Urothelium cell line (cell line): Measurements from ENCODE around the gene CKS2.
"Not testable (repeated sequence)": the region's sequence is repeated elsewhere in the genome, so short reads cannot be mapped to it uniquely, and the experiment has no call there.

Source experiments
- DNase-seq: peaks from one replicate; pipeline ENCODE4 v3.0.0; 2011; ENCODE audit warnings: low spot score, mixed read lengths
- FAIRE-seq: peaks from 2 replicates; lab custom pipeline; 2011; peaks lifted over from hg19 to GRCh38; lab: Jason Lieb, UNC

CKS2 gene

DNA sequence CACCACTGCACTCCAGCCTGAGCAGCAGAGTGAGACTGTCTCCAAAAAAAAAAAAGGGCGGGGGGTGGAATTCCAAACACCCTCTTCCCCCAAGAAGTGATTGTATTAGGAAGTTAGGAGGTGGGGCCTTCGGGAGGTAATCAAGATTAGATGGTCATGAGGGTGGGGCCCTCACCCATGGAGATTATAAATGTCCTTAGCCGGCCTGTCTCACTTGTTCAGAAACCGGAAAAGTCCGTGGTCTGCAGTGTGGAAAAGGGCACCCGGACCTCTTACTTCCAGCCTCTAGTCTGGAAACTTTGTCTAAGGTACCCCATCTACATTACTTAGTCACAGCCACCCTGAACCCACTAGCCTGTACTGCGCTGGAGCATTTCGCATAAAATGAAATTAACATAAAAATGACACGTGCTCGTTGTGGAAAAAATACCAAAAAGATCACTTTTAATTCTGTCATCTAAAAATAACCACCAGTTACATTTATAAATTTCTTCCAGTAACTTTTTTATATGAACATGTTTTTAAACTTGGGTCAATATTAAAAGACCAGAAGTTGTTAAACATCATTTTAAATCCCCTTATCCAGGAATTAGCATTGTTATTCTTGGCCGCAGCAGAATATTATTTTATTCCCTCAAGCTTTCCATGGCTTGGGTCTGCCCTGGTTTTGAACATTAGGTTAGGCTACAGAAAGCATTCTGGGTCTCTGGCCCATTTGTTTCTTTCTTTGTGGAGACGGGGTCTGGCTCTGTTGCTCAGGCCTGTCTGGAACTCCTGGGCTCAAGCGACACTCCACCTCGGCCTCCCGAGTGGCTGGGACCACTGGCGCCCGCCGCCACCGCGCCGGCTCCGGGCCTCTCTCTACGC is 1.2 kb upstream of the CKS2 start:
- no peak for FAIRE-seq
- DNase-seq: no peak

DNA sequence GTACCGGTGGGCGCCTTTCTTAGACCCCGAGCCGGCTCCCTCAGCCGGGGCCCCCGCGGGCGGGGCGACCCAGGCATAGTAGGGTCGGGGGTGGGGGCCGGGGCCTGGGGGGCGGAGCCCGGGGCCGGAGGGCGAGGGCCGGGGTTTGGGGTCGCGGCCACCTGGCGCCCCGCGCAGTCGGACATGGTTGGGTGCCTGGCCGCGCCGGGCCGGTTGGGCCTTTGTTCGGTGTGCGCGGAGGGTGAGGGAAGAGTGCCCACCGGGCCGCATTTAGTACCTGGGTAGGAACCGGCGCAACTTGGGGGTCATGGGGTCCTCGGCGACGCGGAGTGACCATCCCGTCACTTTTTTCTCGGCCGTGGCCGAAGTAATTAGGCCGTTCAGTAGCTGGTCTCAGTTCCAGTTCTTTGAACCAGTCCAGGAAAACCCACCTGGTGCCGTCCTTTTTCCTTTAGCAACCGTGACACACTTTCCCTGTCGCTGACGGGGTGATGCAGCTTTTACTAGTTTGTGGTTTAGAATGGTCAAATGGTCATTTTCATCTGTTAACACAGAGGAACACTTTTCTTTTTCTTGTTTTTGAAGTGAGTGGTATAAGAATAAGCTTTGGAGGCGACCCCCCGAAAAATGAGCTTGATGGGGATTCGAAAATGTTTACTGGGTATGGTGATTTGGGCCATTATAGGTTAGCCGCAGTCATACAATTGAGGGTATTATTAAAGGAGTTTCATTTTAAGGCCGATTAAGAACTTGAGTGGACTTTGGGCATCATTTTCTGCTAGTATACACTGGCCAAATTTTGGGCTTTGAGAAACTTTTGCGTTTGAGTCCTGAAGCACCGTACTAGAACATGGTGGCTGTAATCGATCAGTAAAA is 589 bp downstream of the CKS2 start:
- FAIRE-seq (no peak), DNase-seq (no peak)

DNA sequence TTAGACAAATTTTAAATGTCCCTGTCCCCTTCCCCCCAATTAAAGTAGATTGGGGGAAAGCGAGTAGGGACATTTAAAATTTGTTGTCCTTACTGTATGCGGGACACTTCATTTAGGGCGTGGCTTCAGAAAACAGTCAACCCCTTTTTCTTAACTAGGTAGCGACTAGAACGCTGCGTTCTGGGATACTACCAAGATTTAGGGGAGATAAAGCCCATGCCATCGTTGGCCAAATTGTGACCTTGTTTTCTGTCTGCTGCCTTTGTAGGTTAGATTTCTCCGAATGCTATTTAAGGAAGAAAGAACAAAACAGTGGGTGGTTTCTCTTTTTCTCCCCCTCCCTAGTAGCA is 1.2 kb downstream of the CKS2 start:
- DNase-seq (no peak), FAIRE-seq (no peak)

DNA sequence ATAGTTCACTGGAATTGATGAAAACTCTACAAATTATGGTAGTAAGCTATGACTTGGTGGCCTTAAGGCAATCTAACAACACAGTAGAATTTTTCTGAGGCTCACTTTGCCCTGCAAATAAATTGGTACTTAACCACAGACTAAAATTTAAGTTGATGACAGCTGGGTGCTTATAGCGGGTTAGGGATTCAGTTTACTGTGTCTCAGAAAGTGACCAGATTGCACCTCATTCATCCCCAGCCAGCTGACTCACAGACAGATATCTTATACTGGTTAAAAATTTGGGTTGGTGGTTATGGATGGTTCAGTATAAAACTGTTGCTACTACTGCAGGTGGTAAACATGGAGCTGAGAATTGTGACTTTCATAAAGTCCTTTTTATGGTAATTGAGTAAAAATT is 2.8 kb downstream of the CKS2 start:
- no peak for FAIRE-seq

DNA sequence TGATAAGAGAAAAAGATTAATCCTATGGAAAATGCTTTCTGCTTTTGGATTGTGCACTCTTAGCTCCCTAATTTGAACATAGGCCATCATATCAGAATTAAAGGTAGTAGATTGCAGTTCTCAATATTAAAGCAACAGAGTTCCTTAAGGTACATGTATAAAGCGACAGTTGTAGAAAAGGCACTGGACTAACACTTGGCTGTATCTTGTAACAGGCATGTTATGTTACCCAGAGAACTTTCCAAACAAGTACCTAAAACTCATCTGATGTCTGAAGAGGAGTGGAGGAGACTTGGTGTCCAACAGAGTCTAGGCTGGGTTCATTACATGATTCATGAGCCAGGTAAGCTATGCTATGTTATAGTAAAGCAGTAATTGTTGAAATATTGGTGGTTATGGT is 4.0 kb downstream of the CKS2 start:
- FAIRE-seq (no peak), DNase-seq (no peak)

More for the DNA sequence above, 2.8 kb downstream of the CKS2 start:
- no peak for DNase-seq

DNA sequence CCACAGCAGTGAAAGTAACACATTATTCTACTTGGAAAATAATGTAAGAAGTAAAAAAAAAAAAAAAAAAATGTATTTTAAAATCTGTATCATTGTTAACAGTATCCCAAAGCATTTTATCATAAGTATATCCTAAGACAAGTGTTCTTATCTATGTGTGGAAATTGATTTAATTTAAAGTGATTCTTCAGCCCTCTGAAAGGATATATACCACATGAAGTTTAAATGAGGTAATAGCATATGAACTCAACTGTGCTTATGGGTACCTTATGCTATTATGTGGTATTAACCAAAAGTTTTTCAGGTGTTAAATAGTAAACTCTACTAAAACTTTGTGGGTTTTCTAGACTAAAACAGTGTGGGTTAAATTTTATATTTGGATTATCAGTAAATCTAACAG is 4.5 kb downstream of the CKS2 start:
- DNase-seq: no peak
- FAIRE-seq: no peak

DNA sequence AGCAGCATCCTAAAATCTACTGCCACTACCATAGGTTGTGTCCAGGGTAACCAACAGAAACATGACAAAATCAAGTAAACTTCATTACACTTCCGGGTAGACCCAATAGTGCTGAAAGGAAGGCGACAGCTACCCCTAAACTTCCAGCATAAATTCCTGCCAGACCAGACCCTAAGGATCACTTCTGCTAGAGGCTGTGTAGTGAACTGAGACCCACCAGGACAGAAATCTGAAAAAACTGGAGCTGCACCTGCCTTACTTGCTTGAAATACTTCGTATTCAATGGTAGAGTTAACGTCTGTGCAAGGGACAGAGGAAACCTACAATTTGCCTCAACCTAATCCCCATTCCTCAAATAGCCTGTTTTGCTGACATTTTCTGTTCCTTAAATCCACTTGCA is 6.3 kb downstream of the CKS2 start:
- FAIRE-seq (no peak), DNase-seq (no peak)

DNA sequence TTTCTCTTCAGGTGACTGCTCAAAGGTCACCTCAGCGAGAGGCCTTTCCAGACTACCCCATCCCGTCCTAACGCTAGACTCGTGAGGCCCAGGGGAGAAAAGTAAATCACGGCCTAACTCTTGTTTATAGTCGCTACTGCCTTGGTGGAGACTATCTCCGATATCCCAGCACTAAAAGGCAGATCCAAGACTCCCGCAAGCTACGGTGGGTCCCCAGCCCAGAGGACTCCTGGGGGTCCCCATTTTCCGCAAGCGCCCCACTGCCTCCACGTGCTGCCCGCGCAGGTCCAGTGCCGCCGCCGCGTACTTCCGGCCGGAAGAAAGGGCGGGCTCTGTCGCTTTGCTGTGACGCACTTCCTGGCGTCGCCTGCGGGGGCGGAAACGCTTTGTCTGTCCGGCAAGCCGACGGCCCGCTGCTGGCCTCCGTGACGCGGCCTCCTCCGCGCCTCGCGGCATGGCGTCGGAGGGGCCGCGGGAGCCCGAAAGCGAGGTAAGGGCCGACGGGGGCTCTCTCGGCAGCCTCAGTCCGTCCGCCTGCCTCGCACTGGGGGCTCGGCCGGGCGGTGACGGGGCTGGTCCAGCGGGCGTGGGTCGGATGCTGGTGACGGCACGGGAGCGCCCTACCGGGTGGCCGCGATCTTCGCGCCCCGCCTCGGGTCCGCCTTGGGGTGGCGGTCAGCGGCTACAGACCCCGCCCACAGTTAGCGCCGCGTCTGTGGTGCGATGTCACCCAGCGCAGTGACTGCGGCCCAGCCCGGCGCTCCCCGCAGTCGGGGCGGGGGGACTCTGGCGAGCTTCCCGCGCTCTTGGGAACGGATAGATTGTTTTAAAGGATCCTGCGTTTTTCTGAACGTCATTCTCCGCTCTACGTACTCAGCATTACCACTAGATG is 7.4 kb downstream of the CKS2 start, which contains the start of gene SECISBP2:
SECISBP2 (plus strand) TSS at position 378 of the 892 bp plus-strand sequence; CDS start at position 455, 77 bp downstream.
- DNase-seq (peak; percentile 94), FAIRE-seq (peak; percentile 40)

DNA sequence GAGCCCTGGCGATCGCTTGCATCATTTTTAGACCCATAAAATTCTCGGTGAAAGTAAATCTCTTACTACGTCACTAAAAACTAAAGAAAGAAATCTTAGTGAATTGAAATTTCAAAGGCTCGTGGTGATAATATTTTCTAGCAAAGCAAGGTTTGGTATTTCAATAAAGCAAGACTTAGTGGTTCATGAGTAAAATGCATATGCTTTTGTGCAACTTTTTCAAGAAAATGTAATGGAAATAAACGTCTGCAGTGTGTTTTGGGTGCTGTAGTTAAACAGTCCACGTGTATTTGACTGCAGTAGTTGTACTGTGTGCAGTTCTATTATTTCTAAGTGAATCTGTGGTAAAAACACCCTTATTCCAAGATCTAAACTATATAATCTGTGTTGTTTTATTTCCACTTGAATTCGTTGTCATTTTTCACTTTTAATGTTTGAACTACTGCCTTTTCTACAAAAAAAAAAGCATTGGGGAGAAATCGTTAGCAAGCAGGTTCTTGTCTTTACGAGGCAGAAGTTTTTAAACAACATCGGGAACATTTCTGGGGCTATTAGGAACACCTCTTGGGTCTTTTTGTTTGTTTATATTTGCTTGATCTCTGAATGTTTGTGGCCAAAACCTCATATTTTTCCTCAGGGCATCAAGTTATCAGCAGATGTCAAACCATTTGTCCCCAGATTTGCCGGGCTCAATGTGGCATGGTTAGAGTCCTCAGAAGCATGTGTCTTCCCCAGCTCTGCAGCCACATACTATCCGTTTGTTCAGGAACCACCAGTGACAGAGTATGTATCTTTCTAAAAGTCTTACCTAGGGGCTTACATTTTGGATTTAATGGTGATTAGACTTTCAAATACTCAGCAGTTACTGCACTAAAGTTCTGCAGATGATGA is 8.3 kb downstream of the CKS2 start:
- no peak for DNase-seq
- no peak for FAIRE-seq

DNA sequence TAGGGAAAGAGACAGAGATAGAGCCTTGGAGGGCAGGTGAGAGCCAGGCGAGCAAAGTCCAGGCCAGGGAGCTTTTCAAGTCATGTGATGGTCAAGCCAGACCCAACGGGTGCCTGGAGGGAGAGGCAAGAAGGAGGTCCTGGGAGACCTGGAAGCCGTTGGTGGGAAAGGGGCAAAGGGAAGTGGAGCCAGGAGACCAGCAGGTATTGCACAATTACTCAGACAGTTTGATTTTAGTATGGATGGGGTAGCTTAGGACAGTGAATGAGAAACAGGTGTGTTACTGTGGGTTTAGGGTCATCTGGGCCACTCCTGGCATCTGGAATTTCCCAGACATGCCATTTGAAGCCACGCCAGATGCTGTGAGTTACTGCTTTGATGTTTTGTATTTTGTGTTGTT is 12.4 kb downstream of the CKS2 start:
- FAIRE-seq: no peak

DNA sequence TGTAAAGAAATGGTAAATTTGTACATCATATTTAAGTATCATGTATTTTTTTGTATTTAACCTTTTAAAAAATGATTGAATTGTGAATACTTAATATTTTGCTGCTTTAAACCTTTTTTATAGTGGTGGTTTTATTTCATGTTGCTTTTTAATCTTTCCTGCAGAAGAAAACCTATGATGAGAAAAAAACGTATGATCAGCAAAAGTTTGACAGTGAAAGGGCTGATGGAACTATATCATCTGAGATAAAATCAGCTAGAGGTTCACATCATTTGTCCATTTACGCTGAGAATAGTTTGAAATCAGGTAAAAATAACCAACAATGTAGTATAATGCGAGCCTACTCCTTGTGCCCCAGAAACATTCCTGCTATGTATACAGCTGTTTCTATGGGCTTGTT is 14.7 kb downstream of the CKS2 start:
- no peak for DNase-seq
- no peak for FAIRE-seq

More for the DNA sequence above, 12.4 kb downstream of the CKS2 start:
- no peak for DNase-seq

DNA sequence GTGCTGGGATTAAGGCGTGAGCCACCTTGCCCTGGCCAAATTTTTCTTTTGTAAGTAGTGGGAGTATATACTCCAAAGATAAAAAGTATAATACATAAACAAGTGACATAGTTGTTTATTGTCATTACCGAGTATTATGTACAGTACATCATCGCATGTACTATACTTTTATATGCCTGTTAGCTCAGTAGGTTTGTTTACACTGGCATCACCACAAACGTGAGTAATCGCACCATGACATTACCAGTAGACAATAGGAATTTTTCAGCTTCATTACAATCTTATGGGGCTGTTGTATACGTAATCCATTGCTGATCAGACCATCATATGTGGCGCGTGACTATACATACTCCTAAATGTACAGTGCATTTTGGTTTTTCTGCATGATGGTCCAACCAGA is 17.1 kb downstream of the CKS2 start:
- DNase-seq: no peak
- no peak for FAIRE-seq

DNA sequence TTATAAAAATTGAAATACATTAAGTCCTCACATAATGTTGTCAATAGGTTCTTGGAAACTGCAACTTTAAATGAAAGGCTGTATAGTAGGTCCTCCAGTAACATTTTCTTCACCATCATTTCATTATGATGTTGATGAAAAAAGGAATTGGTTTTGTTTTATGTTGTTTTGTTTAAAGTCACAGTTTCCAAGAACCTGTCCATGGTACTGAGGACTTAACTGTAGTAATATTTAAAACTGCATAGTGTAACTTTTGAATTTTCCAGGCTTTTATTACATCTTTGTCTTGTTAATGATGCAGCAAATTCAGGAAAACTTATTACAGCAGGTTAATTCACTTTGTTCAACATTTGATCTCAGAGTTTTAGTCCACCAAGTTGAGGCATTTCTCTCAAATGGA is 18.9 kb downstream of the CKS2 start:
- DNase-seq (no peak), FAIRE-seq (no peak)

DNA sequence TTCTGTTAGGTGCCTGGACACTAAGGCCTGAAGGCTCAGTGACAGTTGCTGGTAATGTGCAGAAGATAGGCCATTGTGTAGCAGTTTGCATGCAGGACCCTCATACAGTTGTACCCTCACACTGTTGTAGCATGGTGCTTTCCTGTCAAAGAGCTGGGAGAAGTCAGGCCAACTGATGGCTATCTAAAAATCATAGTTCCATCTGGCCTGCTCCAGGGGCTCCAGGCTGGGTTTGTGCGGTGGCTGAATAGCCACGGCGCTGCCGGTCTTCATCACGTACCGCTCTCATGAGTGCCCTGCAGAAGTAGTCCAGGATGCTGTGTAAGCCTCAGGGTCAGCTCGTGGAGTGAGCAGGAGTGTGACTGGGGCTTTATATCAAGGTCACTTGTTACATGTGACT is 19.5 kb downstream of the CKS2 start:
- FAIRE-seq (no peak), DNase-seq (no peak)

DNA sequence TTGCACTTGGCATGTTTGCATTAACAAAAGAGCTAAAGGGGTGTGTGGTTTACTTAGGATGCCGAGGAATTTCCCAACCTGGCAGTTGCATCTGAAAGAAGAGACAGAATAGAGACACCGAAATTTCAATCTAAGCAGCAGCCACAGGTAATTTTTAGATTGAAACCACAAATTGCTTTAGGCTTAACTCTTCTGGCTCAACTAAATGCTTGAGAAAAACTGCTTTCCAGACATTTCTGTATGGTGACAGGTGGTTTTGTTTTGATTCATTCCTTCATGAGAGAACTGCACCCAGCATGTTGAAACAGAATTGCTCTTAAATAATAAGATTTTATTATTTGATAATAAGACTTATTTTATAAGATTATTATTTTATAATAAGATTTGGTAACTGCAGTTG is 28.8 kb downstream of the CKS2 start:
- DNase-seq (no peak), FAIRE-seq (no peak)

DNA sequence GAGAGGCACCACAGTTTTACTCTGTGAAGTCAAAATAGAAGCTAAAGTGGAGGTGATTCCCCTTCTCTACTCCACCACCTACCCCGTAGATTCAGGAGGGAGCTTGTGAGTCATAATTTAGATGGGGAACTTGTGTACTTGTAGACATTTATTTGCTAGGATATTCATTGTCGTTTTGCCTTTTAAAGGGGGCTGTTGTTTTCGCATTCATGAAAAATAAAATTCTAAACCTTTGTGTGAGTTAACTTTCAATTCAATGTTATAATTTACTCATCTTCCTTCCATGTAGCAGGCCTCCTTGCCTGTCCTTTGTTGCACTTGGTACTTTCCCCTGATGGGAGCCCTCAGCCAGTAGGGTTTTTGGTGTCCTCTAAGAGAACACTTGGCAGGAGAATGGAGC is 29.3 kb downstream of the CKS2 start:
- no peak for FAIRE-seq
- DNase-seq: no peak

DNA sequence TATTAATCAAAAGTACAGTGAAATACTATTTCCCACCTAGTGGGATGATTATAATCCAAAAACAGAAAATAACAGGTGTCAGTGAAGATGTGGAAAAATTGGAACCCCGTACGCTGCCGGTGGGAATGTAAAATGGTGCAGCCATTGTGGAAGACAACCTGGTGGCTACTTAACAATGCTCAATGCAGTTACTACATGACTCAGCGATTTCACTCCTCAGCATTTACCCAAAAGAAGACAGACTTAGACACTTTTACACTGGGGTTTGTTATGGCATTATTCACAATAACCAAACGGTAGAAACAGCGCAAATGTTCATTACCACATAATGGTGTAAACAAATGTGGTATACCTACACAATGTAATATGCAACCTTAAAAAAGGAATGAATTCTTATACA is 31.2 kb downstream of the CKS2 start:
- no peak for DNase-seq
- FAIRE-seq: no peak

DNA sequence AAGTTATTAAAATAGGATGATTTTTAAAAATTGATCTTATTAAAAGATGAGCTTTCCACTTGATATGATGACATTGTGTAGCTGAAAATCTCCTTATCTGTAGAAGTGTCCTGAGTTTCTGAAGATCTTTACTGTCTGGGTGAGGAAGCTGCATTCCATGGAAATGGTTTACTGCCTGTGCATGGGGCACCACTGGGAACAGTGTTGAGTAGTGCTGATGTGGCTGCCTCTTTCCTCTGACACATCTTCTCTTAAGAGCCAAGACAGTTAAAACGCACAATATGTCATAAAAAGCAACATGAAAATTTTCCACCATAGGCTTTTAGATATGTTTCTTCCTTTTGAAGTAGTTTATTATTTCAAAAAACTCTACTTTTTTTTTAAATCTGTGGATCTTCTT is 32.0 kb downstream of the CKS2 start:
- FAIRE-seq (no peak), DNase-seq (no peak)

DNA sequence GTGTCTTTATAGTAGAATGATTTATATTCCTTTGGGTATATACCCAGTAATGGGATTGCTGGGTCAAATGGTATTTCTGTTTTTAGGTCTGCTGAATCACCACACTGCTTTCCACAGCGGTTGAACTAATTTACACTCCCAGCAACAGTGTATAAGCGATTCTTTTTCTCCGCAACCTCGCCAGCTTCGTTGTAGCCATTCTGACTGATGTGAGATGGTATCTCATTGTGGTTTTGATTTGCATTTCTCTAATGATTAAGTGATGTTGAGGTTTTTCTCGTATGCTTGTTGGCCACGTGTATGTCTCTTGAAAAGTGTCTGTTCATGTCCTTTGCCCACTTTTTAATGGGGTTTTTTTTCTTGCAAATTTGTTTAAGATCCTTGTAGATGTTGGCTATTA is 32.8 kb downstream of the CKS2 start:
- not testable (repeated sequence) for FAIRE-seq, DNase-seq

DNA sequence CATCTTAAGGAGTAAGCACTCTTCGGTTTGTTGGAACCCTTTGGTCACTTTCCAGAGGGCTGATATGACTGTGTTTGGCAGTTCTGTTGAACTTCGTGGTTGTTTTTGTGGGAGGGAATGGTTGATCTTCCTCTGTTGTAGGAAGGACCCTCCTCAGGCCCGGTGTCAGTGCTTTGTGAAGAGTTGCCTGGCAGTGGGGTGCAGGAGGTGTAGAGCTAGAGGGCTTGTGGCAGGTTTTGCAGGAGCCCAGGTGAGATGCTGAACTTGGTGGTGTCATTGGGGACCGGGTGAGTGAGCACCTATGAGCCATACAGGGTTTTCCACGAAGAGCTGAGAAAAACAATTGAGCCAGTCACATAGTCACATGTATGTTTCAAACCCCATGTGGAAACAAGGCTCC is 34.5 kb downstream of the CKS2 start:
- FAIRE-seq (no peak), DNase-seq (no peak)
